GM21723 (cell line): ENCODE measurements around the gene DACT1.

Experiments used
- ATAC-seq: cut with Tn5 transposase; IDR thresholded peaks from one replicate; pipeline ENCODE4 v1.9.1; 2021; ENCODE audit warnings: mild to moderate bottlenecking, moderate library complexity; ENCODE audit not compliant: unreplicated experiment

The DACT1 gene

DNA sequence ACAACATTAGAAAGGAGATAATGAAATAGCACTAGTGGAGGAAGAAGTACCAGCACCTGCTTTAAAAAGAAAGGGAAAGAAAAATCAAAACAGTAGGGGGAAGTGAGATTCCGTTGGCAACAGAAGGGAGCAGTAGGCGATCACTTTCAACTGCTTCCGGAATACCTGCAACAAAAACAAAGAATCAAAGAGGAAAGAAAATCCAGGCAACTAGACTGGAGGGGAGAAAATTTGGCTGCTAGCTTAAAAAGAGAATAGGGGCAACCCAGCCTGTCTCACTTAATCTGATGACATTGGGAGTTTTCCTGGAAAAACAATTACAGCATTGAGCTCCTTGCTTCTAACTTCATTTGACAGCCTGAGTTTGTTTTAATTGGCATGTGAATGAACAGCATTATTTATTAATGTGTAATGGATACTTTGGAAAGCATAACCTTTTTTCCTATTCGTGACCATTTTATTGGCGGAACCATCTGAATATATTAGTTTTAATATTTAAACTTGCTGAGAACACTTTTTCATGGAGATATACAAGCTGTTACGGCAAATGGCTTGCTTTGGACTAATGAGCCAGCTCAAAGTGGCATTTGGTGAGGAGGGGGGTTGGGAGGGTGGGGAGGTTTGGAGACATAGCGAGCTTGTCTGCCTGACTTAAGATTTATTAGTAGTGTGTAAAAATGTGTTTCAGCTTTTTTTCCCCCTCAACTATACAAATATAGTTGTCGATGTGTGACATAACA lies 2.5 kb upstream of the DACT1 start:
- peak; percentile 41 for ATAC-seq

GRCh38 chr14:58636129-58636528 lies 1.6 kb upstream of the DACT1 start:
- no peak for ATAC-seq

- peak; percentile 2 for ATAC-seq
These were observed 747 bp upstream of the DACT1 start for GRCh38 chr14:58637040-58637390.

DNA sequence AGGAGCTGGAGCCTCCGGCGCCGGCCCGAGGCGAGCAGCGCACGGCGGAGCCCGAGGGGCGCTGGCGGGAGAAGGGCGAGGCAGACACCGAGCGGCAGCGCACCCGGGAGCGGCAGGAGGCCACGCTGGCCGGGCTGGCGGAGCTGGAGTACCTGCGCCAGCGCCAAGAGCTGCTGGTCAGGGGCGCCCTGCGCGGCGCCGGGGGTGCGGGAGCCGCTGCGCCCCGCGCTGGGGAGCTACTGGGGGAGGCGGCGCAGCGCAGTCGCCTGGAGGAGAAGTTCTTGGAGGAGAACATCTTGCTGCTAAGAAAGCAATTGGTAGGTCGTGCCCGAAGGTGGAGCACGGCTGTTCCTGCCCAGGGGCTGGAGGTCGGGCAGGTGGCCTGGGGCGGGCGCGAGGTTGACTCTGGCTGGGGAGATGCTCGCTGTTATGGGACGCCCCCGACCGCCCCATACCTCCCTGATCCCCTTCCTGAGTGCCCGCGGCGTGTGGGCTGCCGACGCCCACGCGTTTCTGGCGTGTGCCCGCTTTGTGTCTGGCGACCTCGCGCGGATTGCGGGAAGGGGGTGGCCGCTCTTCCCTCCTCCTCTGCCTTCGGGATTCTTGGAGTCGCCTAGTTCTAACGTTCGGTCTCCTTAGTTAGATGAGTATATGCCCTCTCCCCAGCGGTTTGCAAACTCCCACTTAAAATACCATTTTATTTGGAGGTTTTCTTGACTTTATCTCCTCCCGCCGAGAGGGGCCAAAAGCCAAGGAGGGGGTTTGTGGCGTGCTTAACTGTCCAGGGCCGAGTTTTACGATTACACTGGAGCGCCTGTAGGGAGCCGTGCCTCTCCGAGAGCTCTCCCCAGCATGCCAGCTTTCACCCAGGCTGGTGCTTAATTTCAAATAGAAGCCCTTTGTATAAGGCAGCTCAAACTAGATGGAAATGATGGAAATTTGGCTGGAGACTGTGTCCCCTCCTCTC lies 752 bp downstream of the DACT1 start:
- peak; percentile 38 for ATAC-seq

GRCh38 chr14:58639198-58639565 lies 1.4 kb downstream of the DACT1 start:
- no peak for ATAC-seq

GRCh38 chr14:58639842-58640484 lies 2.2 kb downstream of the DACT1 start:
- no peak for ATAC-seq

GRCh38 chr14:58640959-58641358 lies 3.2 kb downstream of the DACT1 start:
- no peak for ATAC-seq

DNA sequence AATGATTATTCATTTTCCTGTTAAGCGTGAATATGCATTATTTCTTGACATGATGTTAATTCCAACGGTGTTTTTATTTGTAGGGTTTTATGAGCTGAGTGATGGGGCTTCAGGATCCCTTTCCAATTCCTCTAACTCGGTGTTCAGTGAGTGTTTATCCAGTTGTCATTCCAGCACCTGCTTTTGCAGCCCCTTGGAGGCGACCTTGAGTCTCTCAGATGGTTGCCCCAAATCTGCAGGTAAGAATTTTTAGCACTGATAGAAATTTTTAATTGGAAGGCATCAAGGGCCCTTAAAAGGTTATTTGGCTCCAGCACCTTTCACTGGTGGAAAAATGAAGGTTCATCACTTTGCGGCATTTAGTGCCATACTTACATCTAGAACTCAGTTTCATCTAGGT lies 3.7 kb downstream of the DACT1 start:
- no peak for ATAC-seq

- no peak for ATAC-seq
These were observed 5.6 kb downstream of the DACT1 start for GRCh38 chr14:58643366-58643765.

GRCh38 chr14:58645641-58646040 lies 7.9 kb downstream of the DACT1 start:
- no peak for ATAC-seq

- ATAC-seq, result no peak
These were observed 8.7 kb downstream of the DACT1 start for GRCh38 chr14:58646479-58646878.

DNA sequence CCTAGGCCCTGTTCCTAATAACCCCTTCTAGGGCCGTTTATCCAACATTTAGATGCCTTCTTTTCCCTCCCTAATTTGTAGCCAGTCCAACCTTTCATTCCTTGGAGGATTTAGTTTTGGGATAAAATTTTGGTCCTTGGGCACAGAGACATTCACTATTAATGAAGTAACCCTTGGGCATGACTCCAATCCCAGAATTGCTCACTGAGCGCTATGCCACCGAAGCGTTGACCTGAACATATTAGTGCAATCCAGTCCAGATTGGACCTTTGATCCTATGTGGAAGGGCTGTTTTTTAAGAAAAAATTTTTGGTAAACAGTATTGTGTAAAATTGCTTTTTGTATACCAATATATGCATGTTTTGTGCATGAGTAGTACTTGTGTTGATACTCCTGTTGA lies 10.0 kb downstream of the DACT1 start:
- no peak for ATAC-seq

- no peak for ATAC-seq
These were observed 13.1 kb downstream of the DACT1 start for GRCh38 chr14:58650857-58651256.

DNA sequence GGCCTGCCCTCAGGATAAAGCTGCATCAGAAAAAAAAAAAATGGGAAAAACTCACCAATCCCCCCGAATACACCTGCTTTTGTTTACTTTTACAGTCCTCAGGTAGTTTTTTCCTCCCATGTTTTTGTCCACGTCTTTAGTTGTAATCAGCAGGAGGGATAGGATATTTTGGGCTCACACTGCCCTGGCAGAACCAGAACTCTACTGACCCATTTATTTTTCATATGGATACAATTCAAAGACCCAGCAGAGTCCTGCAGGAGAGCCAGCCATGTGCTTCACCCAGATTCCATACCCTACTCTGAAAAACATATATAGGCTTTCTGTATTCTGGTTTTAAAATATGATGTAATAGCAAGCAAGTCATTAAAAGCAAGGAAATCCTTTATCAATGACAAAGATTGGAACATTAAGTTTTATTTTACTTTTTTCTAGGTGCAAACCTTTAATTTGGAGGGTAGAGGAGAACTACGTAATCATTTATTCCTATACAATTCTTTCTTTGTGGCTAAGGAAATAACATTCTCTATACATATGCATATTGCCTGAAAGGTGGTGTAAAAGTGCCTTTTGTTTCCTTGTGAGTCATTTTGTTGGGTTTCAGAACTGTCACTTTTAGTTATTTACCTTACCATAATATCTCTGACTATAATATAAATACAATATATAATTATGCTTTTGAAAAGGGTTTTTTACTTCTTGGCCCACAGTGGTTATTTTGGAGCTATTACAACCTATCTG lies 19.1 kb downstream of the DACT1 start:
- ATAC-seq, result no peak

GRCh38 chr14:58659061-58659460 lies 21.3 kb downstream of the DACT1 start:
- ATAC-seq, result no peak

DNA sequence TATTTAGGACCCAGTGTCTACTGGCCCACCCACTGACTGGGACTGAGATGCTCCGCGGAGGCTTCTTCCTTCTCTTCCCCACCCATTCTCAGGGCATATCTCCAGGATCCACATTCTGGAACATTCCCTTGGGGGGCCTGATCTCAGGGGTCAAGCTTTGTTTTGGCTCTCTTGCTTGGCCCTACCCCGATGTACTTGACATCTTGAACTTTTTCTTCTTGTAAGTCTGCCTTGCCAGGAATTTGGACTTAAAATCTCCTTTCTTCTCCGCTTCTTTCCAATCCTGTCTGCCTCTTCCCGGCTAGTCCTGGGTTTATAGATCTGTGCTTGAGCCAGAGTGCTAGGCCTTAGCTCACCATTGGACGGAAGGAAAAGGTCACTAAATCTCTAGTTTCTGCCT lies 22.1 kb downstream of the DACT1 start:
- no peak for ATAC-seq

DNA sequence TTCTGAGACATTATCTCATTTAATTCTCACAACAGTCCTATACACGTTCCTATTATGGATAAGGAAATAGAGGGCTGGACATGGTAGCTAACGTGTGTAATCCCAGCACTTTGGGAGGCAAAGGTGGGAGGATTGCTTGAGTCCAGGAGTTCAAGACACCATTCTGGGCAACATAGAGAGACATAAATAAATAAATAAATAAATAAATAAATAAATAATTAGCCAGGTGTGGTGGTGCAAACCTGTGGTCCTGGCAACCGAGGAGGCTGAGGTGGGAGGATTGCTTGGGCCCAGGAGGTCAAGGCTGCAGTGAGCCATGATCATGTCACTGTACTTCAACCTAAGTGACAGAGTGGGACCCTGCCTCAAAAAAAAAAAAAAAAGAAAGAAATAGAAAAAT lies 22.6 kb downstream of the DACT1 start:
- no peak for ATAC-seq

- no peak for ATAC-seq
These were observed 24.3 kb downstream of the DACT1 start for GRCh38 chr14:58662018-58662417.

DNA sequence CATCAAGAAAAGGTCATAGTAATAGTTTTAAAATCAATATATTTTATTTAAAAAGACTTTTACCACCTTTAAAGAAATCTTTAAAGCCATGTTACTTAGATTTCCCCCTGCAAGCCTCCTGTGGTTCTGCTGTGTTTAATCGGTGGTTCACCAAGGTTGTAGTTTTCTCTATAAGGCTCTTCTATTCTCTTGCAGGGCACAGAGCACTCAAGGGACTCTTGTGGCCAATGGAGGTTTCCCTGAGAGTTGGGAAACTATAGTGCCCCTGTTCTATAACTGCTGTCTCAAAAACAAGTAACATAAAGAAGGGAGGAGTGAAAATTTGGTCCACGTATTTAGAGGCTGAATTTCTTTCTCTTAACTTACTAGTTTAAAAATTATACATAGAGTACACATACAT lies 25.0 kb downstream of the DACT1 start:
- no peak for ATAC-seq

GRCh38 chr14:58663494-58664111 lies 25.8 kb downstream of the DACT1 start:
- ATAC-seq, result no peak
